Measurements from ENCODE around the gene CLEC18C.
"Not testable (repeated sequence)": the region's sequence is repeated elsewhere in the genome, so short reads cannot be mapped to it uniquely, and the experiment has no call there.

CLEC18C gene

GRCh38 chr16:70154736-70155135, 18.9 kb upstream of the CLEC18C start:
- H3K9me3 Mint-ChIP-seq; H3K4me1 Mint-ChIP-seq (ENCODE audit: low read depth); H3K27ac Mint-ChIP-seq; H3K27me3 Mint-ChIP-seq (ENCODE audit: low read depth); H3K4me3 Mint-ChIP-seq: not testable (repeated sequence)
- peaks cover 51% of the 10 kb centered on the region for H3K36me3 Mint-ChIP-seq (ENCODE audit: low read depth)

GRCh38 chr16:70156207-70156978, 17.2 kb upstream of the CLEC18C start:
- H3K4me1 Mint-ChIP-seq (ENCODE audit: low read depth) = peaks cover 6% of the 10 kb centered on the region
- no peak overlapping the region for H3K4me3 Mint-ChIP-seq
- H3K36me3 Mint-ChIP-seq (ENCODE audit: low read depth) = peaks cover 39% of the 10 kb centered on the region
- no peak overlapping the region for H3K27ac Mint-ChIP-seq
- H3K27me3 Mint-ChIP-seq (ENCODE audit: low read depth) = no peaks in the 10 kb centered on the region
- no peaks in the 10 kb centered on the region for H3K9me3 Mint-ChIP-seq

GRCh38 chr16:70157105-70157476, 16.5 kb upstream of the CLEC18C start:
- Mint-ChIP-seq H3K4me3 (no peak overlapping the region), H3K9me3 (no peaks in the 10 kb centered on the region), H3K36me3 (ENCODE audit: low read depth) (peaks cover 32% of the 10 kb centered on the region), H3K27ac (no peak overlapping the region), H3K4me1 (ENCODE audit: low read depth) (peaks cover under 1% of the 10 kb centered on the region), H3K27me3 (ENCODE audit: low read depth) (no peaks in the 10 kb centered on the region)

GRCh38 chr16:70157477-70158260, 15.9 kb upstream of the CLEC18C start:
- Mint-ChIP-seq H3K36me3 (ENCODE audit: low read depth) (peaks cover 26% of the 10 kb centered on the region), H3K4me3 (no peak overlapping the region), H3K4me1 (ENCODE audit: low read depth) (no peaks in the 10 kb centered on the region), H3K27ac (no peak overlapping the region), H3K27me3 (ENCODE audit: low read depth) (no peaks in the 10 kb centered on the region), H3K9me3 (no peaks in the 10 kb centered on the region)

GRCh38 chr16:70158261-70158939, 15.2 kb upstream of the CLEC18C start:
- Mint-ChIP-seq H3K4me3 (no peak overlapping the region), H3K27me3 (ENCODE audit: low read depth) (no peaks in the 10 kb centered on the region), H3K27ac (no peak overlapping the region), H3K9me3 (no peaks in the 10 kb centered on the region), H3K36me3 (ENCODE audit: low read depth) (peaks cover 22% of the 10 kb centered on the region), H3K4me1 (ENCODE audit: low read depth) (no peaks in the 10 kb centered on the region)

- no peaks in the 10 kb centered on the region for H3K9me3 Mint-ChIP-seq
- H3K36me3 Mint-ChIP-seq (ENCODE audit: low read depth) = peaks cover 18% of the 10 kb centered on the region
- no peaks in the 10 kb centered on the region for H3K4me1 Mint-ChIP-seq (ENCODE audit: low read depth)
- H3K4me3 Mint-ChIP-seq = no peak overlapping the region
- no peak overlapping the region for H3K27ac Mint-ChIP-seq
- no peaks in the 10 kb centered on the region for H3K27me3 Mint-ChIP-seq (ENCODE audit: low read depth)
These were observed 13.9 kb upstream of the CLEC18C start for GRCh38 chr16:70159355-70160348.

GRCh38 chr16:70160388-70160787, 13.2 kb upstream of the CLEC18C start:
- Mint-ChIP-seq H3K4me1 (ENCODE audit: low read depth) (peaks cover 3% of the 10 kb centered on the region), H3K27me3 (ENCODE audit: low read depth) (no peaks in the 10 kb centered on the region), H3K9me3 (no peaks in the 10 kb centered on the region), H3K27ac (no peak overlapping the region), H3K36me3 (ENCODE audit: low read depth) (peaks cover 18% of the 10 kb centered on the region), H3K4me3 (no peak overlapping the region)

GRCh38 chr16:70160821-70161220, 12.8 kb upstream of the CLEC18C start:
- H3K27me3 Mint-ChIP-seq (ENCODE audit: low read depth) = no peaks in the 10 kb centered on the region
- H3K4me1 Mint-ChIP-seq (ENCODE audit: low read depth) = peaks cover 3% of the 10 kb centered on the region
- peaks cover 17% of the 10 kb centered on the region for H3K36me3 Mint-ChIP-seq (ENCODE audit: low read depth)
- H3K4me3 Mint-ChIP-seq = no peak overlapping the region
- no peak overlapping the region for H3K27ac Mint-ChIP-seq
- no peaks in the 10 kb centered on the region for H3K9me3 Mint-ChIP-seq

- no peak overlapping the region for H3K4me3 Mint-ChIP-seq
- H3K9me3 Mint-ChIP-seq = no peaks in the 10 kb centered on the region
- no peak overlapping the region for H3K27ac Mint-ChIP-seq
- H3K36me3 Mint-ChIP-seq (ENCODE audit: low read depth) = peaks cover 12% of the 10 kb centered on the region
- no peaks in the 10 kb centered on the region for H3K27me3 Mint-ChIP-seq (ENCODE audit: low read depth)
- H3K4me1 Mint-ChIP-seq (ENCODE audit: low read depth) = peaks cover 3% of the 10 kb centered on the region
These were observed 12.2 kb upstream of the CLEC18C start for GRCh38 chr16:70161350-70161749.

GRCh38 chr16:70162041-70162451, 11.5 kb upstream of the CLEC18C start:
- Mint-ChIP-seq H3K4me3 (no peak overlapping the region), H3K9me3 (no peaks in the 10 kb centered on the region), H3K4me1 (ENCODE audit: low read depth) (peaks cover 3% of the 10 kb centered on the region), H3K27ac (no peak overlapping the region), H3K27me3 (ENCODE audit: low read depth) (no peaks in the 10 kb centered on the region), H3K36me3 (ENCODE audit: low read depth) (peaks cover 6% of the 10 kb centered on the region)

GRCh38 chr16:70163596-70163995, 10.0 kb upstream of the CLEC18C start:
- H3K27ac Mint-ChIP-seq = no peak overlapping the region
- no peaks in the 10 kb centered on the region for H3K9me3 Mint-ChIP-seq
- H3K27me3 Mint-ChIP-seq (ENCODE audit: low read depth) = no peaks in the 10 kb centered on the region
- peaks cover 3% of the 10 kb centered on the region for H3K4me1 Mint-ChIP-seq (ENCODE audit: low read depth)
- H3K36me3 Mint-ChIP-seq (ENCODE audit: low read depth) = no peaks in the 10 kb centered on the region
- no peak overlapping the region for H3K4me3 Mint-ChIP-seq

GRCh38 chr16:70166688-70167087, 6.9 kb upstream of the CLEC18C start:
- H3K4me3 Mint-ChIP-seq; H3K27me3 Mint-ChIP-seq (ENCODE audit: low read depth); H3K4me1 Mint-ChIP-seq (ENCODE audit: low read depth): not testable (repeated sequence)

GRCh38 chr16:70173916-70174315, 329 bp downstream of the CLEC18C start:
- not testable (repeated sequence) for H3K4me3 Mint-ChIP-seq; H3K27ac Mint-ChIP-seq; H3K36me3 Mint-ChIP-seq (ENCODE audit: low read depth); H3K4me1 Mint-ChIP-seq (ENCODE audit: low read depth); H3K9me3 Mint-ChIP-seq; H3K27me3 Mint-ChIP-seq (ENCODE audit: low read depth)

More at GRCh38 chr16:70166688-70167087, 6.9 kb upstream of the CLEC18C start:
- not testable (repeated sequence) for H3K36me3 Mint-ChIP-seq (ENCODE audit: low read depth); H3K9me3 Mint-ChIP-seq; H3K27ac Mint-ChIP-seq

GRCh38 chr16:70174387-70174932, 873 bp downstream of the CLEC18C start:
- not testable (repeated sequence) for H3K4me3 Mint-ChIP-seq; H3K36me3 Mint-ChIP-seq (ENCODE audit: low read depth); H3K9me3 Mint-ChIP-seq; H3K4me1 Mint-ChIP-seq (ENCODE audit: low read depth); H3K27ac Mint-ChIP-seq; H3K27me3 Mint-ChIP-seq (ENCODE audit: low read depth)

All from T-helper 1 cell treated with Interleukin-12 subunit alpha and Interleukin-12 subunit beta and Interleukin-4 antibody, amounts not matched to agents 30 μg/mL and 1 μg/mL, for 36 hours (primary cell).